KMS-11 (cell line): ENCODE results near the gene DNLZ.

Experiments
- H2AFZ ChIP-seq: fragments of 200-600 bp; sonication (generic); 2 replicates; pipeline ENCODE4 v1.6.1; 2016; ENCODE audit warnings: antibody characterized with exemption, mixed run types, low read depth
- H3K27ac ChIP-seq: fragments of 200-600 bp; sonication (generic); 2 replicates; pipeline ENCODE4 v1.6.1; 2016; ENCODE audit warnings: mild to moderate bottlenecking, mixed run types
- H3K27me3 ChIP-seq: fragments of 200-600 bp; sonication (generic); 2 replicates; pipeline ENCODE4 v1.6.1; 2017; ENCODE audit warnings: mild to moderate bottlenecking, low read depth, mixed run types, moderate library complexity; ENCODE audit not compliant: insufficient read depth
- H3K36me3 ChIP-seq: fragments of 200-600 bp; sonication (generic); 2 replicates; pipeline ENCODE4 v1.6.1; 2017; ENCODE audit warnings: mild to moderate bottlenecking, mixed run types; ENCODE audit not compliant: insufficient read depth
- H3K4me1 ChIP-seq: fragments of 200-600 bp; sonication (generic); 2 replicates; pipeline ENCODE4 v1.6.1; 2016; ENCODE audit warnings: mild to moderate bottlenecking, low read depth, mixed run types; ENCODE audit not compliant: poor library complexity, severe bottlenecking
- H3K4me2 ChIP-seq: fragments of 200-600 bp; sonication (generic); 2 replicates; pipeline ENCODE4 v1.7.0; 2016; ENCODE audit warnings: mild to moderate bottlenecking, mixed run types
- H3K4me3 ChIP-seq: fragments of 200-600 bp; sonication (generic); IDR thresholded peaks from 2 replicates; pipeline ENCODE4 v1.6.1; 2017; ENCODE audit warnings: low read depth, low read length, mixed read lengths; ENCODE audit not compliant: insufficient read depth
- H3K79me2 ChIP-seq: fragments of 200-600 bp; sonication (generic); 2 replicates; pipeline ENCODE4 v1.6.1; 2016; ENCODE audit warnings: low read depth, mixed run types; ENCODE audit not compliant: insufficient read depth
- H3K9ac ChIP-seq: fragments of 200-600 bp; sonication (generic); 2 replicates; pipeline ENCODE4 v1.6.1; 2016; ENCODE audit warnings: mild to moderate bottlenecking, mixed run types
- H4K20me1 ChIP-seq: fragments of 200-600 bp; sonication (generic); 2 replicates; pipeline ENCODE4 v1.6.1; 2016; ENCODE audit warnings: mild to moderate bottlenecking, mixed run types; ENCODE audit not compliant: insufficient read depth
- CTCF ChIP-seq: fragments of 200-600 bp; sonication (generic); conservative IDR thresholded peaks from 2 replicates; pipeline ENCODE4 v1.6.1; 2017; ENCODE audit warnings: low read depth, mild to moderate bottlenecking, antibody characterized with exemption, low read length, moderate library complexity, mixed read lengths

DNLZ gene

GRCh38 chr9:136391737-136392537 lies 28.4 kb upstream of the DNLZ start:
- H3K27ac ChIP-seq, result no peak overlapping the region
- TF ChIP-seq CTCF, result no peak
- no peaks in the 10 kb centered on the region for H3K79me2 ChIP-seq
- H2AFZ ChIP-seq, result no peak overlapping the region
- H4K20me1 ChIP-seq, result no peaks in the 10 kb centered on the region
- H3K9ac ChIP-seq, result no peak overlapping the region
- H3K4me3 ChIP-seq, result no peak overlapping the region
- H3K4me2 ChIP-seq, result no peak overlapping the region
- no peaks in the 10 kb centered on the region for H3K27me3 ChIP-seq
- H3K36me3 ChIP-seq, result peaks cover 4% of the 10 kb centered on the region; the same call in 1 of the 2 replicates
- no peaks in the 10 kb centered on the region for H3K4me1 ChIP-seq

- H3K4me2 ChIP-seq, result no peak overlapping the region
- no peak for TF ChIP-seq CTCF
- 0 out of 2 replicates have a peak, but pooled peaks cover 4% of the 10 kb centered on the region for H3K36me3 ChIP-seq
Observed at GRCh38 chr9:136389396-136389795, 25.9 kb upstream of the DNLZ start.

GRCh38 chr9:136387217-136387616 lies 23.7 kb upstream of the DNLZ start:
- no peaks in the 10 kb centered on the region for H4K20me1 ChIP-seq
- H3K4me2 ChIP-seq, result no peak overlapping the region
- no peak overlapping the region for H2AFZ ChIP-seq
- H3K4me1 ChIP-seq, result no peaks in the 10 kb centered on the region
- no peak for TF ChIP-seq CTCF
- H3K9ac ChIP-seq, result no peak overlapping the region
- 0 out of 2 replicates have a peak, but pooled peaks cover 4% of the 10 kb centered on the region for H3K36me3 ChIP-seq
- H3K27me3 ChIP-seq, result no peaks in the 10 kb centered on the region
- H3K4me3 ChIP-seq, result no peak overlapping the region
- H3K79me2 ChIP-seq, result no peaks in the 10 kb centered on the region
- H3K27ac ChIP-seq, result no peak overlapping the region

More at GRCh38 chr9:136389396-136389795, 25.9 kb upstream of the DNLZ start:
- H3K27me3 ChIP-seq, result no peaks in the 10 kb centered on the region
- H3K27ac ChIP-seq, result no peak overlapping the region
- no peak overlapping the region for H3K4me3 ChIP-seq
- H2AFZ ChIP-seq, result no peak overlapping the region
- no peaks in the 10 kb centered on the region for H3K4me1 ChIP-seq
- H3K79me2 ChIP-seq, result no peaks in the 10 kb centered on the region
- H4K20me1 ChIP-seq, result no peaks in the 10 kb centered on the region
- no peak overlapping the region for H3K9ac ChIP-seq

- Histone ChIP-seq H3K27me3 (no peaks in the 10 kb centered on the region), H3K79me2 (no peaks in the 10 kb centered on the region), H3K36me3 (0 out of 2 replicates have a peak, but pooled peaks cover 4% of the 10 kb centered on the region), H3K9ac (no peak overlapping the region), H3K4me3 (no peak overlapping the region), H4K20me1 (no peaks in the 10 kb centered on the region), H3K4me2 (no peak overlapping the region), H3K27ac (no peak overlapping the region), H2AFZ (no peak overlapping the region), H3K4me1 (no peaks in the 10 kb centered on the region)
- no peak for TF ChIP-seq CTCF
Observed at GRCh38 chr9:136386018-136386417, 22.5 kb upstream of the DNLZ start.
